ENCODE measurements around the gene SEMA5A.
A peak's percentile ranks its signal among the peaks of the same experiment; 100 is the strongest.

Gene SEMA5A, protein sequence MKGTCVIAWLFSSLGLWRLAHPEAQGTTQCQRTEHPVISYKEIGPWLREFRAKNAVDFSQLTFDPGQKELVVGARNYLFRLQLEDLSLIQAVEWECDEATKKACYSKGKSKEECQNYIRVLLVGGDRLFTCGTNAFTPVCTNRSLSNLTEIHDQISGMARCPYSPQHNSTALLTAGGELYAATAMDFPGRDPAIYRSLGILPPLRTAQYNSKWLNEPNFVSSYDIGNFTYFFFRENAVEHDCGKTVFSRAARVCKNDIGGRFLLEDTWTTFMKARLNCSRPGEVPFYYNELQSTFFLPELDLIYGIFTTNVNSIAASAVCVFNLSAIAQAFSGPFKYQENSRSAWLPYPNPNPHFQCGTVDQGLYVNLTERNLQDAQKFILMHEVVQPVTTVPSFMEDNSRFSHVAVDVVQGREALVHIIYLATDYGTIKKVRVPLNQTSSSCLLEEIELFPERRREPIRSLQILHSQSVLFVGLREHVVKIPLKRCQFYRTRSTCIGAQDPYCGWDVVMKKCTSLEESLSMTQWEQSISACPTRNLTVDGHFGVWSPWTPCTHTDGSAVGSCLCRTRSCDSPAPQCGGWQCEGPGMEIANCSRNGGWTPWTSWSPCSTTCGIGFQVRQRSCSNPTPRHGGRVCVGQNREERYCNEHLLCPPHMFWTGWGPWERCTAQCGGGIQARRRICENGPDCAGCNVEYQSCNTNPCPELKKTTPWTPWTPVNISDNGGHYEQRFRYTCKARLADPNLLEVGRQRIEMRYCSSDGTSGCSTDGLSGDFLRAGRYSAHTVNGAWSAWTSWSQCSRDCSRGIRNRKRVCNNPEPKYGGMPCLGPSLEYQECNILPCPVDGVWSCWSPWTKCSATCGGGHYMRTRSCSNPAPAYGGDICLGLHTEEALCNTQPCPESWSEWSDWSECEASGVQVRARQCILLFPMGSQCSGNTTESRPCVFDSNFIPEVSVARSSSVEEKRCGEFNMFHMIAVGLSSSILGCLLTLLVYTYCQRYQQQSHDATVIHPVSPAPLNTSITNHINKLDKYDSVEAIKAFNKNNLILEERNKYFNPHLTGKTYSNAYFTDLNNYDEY

GRCh38 chr5:9545992-9546851, at the start of gene SEMA5A:
Gene SEMA5A (minus strand): TSS chr5:9546075. CDS start chr5:9379946, 166,129 bp downstream.
- H3K4me3 ChIP-seq (ENCODE audit: low read length), result peak within 1 kb of the TSS; percentile 88
- peak; percentile 78 for DNase-seq

DNA sequence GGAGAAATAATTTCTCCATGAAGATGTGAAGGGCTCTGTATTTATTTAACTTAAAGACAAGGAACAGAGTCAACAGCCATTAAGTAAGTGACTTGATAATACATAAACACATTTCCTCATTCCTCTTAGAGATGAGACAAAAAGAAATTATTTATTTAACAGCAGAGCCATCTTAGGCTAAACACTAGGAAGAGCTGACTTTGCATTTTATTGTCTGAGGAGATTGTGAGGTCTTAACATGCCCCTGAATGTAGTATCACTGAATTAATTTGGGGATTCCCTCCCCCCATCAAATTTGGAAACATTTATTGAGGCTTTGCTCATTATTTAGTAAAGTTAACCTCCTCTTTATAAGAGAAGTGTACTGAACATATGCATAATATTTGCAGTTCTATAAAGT, 49.0 kb upstream of the SEMA5A start:
- no peak for DNase-seq
- no peak overlapping the region for H3K9ac ChIP-seq (ENCODE audit: low read length)
- H3K4me2 ChIP-seq (ENCODE audit: low read depth, low read length), result no peak overlapping the region
- H3K79me2 ChIP-seq (ENCODE audit: low read length), result no peaks in the 10 kb centered on the region
- no peaks in the 10 kb centered on the region for H3K9me2 ChIP-seq (replicated peaks; ENCODE audit: insufficient read depth, low read length)
- H3K4me3 ChIP-seq (ENCODE audit: low read length), result no peak overlapping the region
- no peak overlapping the region for H2AFZ ChIP-seq (ENCODE audit: low read length)
- H3K36me3 ChIP-seq (replicated peaks; ENCODE audit: insufficient read depth, low read length), result no peaks in the 10 kb centered on the region
- H4K20me1 ChIP-seq (ENCODE audit: insufficient read depth, low read length), result no peaks in the 10 kb centered on the region
- TF ChIP-seq EZH2phosphoT487 (IDR thresholded peaks at IDR 0.05; ENCODE audit: low read length), result no peak
- no peak for TF ChIP-seq EZH2 (optimal IDR thresholded peaks at IDR 0.05; ENCODE audit: low read depth, low read length)
- TF ChIP-seq, protein P1, sequence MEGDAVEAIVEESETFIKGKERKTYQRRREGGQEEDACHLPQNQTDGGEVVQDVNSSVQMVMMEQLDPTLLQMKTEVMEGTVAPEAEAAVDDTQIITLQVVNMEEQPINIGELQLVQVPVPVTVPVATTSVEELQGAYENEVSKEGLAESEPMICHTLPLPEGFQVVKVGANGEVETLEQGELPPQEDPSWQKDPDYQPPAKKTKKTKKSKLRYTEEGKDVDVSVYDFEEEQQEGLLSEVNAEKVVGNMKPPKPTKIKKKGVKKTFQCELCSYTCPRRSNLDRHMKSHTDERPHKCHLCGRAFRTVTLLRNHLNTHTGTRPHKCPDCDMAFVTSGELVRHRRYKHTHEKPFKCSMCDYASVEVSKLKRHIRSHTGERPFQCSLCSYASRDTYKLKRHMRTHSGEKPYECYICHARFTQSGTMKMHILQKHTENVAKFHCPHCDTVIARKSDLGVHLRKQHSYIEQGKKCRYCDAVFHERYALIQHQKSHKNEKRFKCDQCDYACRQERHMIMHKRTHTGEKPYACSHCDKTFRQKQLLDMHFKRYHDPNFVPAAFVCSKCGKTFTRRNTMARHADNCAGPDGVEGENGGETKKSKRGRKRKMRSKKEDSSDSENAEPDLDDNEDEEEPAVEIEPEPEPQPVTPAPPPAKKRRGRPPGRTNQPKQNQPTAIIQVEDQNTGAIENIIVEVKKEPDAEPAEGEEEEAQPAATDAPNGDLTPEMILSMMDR (IDR thresholded peaks at IDR 0.05; ENCODE audit: low read length), result no peak
- no peaks in the 10 kb centered on the region for H3K27me3 ChIP-seq (replicated peaks; ENCODE audit: insufficient read depth, low read length)
- H3F3A ChIP-seq (ENCODE audit: insufficient read depth, low read length), result no peaks in the 10 kb centered on the region
- H3K9me3 ChIP-seq (replicated peaks; ENCODE audit: insufficient read depth, low read length), result no peaks in the 10 kb centered on the region
- no peak overlapping the region for H3K27ac ChIP-seq (ENCODE audit: low read length)
- no peaks in the 10 kb centered on the region for H3K4me1 ChIP-seq (ENCODE audit: low read length)

More at GRCh38 chr5:9545992-9546851, at the start of gene SEMA5A:
- Histone ChIP-seq H3K4me1 (ENCODE audit: low read length) (peaks cover 11% of the 10 kb centered on the region; the same call in 1 of the 2 replicates), H2AFZ (ENCODE audit: low read length) (peak within 1 kb of the TSS; percentile 93), H3K79me2 (ENCODE audit: low read length) (peaks cover 22% of the 10 kb centered on the region), H3F3A (ENCODE audit: insufficient read depth, low read length) (no peaks in the 10 kb centered on the region), H4K20me1 (ENCODE audit: insufficient read depth, low read length) (no peaks in the 10 kb centered on the region), H3K4me2 (ENCODE audit: low read depth, low read length) (peak within 1 kb of the TSS; percentile 81), H3K27me3 (replicated peaks; ENCODE audit: insufficient read depth, low read length) (no peaks in the 10 kb centered on the region), H3K9ac (ENCODE audit: low read length) (peak within 1 kb of the TSS; percentile 59; the same call in 1 of the 2 replicates), H3K36me3 (replicated peaks; ENCODE audit: insufficient read depth, low read length) (no peaks in the 10 kb centered on the region), H3K27ac (ENCODE audit: low read length) (no peak within 1 kb of the TSS; the same call in 1 of the 2 replicates), H3K9me3 (replicated peaks; ENCODE audit: insufficient read depth, low read length) (no peaks in the 10 kb centered on the region), H3K9me2 (replicated peaks; ENCODE audit: insufficient read depth, low read length) (no peaks in the 10 kb centered on the region)
- TF ChIP-seq, protein P1 (IDR thresholded peaks at IDR 0.05; ENCODE audit: low read length), result 0 out of 2 replicates have a peak, but pooled peaks have one; percentile 12
- TF ChIP-seq EZH2 (optimal IDR thresholded peaks at IDR 0.05; ENCODE audit: low read depth, low read length) (no peak), EZH2phosphoT487 (IDR thresholded peaks at IDR 0.05; ENCODE audit: low read length) (no peak)

All from MM.1S (cell line).